ENCODE data around the gene LIF. TPM values are rescaled to one million over a fixed set of nuclear protein-coding genes. Genes with fewer than 3 reads are reported as not detected.

Gene LIF
- total RNA-seq, 1 donor from 2014 or later = not detected

DNA sequence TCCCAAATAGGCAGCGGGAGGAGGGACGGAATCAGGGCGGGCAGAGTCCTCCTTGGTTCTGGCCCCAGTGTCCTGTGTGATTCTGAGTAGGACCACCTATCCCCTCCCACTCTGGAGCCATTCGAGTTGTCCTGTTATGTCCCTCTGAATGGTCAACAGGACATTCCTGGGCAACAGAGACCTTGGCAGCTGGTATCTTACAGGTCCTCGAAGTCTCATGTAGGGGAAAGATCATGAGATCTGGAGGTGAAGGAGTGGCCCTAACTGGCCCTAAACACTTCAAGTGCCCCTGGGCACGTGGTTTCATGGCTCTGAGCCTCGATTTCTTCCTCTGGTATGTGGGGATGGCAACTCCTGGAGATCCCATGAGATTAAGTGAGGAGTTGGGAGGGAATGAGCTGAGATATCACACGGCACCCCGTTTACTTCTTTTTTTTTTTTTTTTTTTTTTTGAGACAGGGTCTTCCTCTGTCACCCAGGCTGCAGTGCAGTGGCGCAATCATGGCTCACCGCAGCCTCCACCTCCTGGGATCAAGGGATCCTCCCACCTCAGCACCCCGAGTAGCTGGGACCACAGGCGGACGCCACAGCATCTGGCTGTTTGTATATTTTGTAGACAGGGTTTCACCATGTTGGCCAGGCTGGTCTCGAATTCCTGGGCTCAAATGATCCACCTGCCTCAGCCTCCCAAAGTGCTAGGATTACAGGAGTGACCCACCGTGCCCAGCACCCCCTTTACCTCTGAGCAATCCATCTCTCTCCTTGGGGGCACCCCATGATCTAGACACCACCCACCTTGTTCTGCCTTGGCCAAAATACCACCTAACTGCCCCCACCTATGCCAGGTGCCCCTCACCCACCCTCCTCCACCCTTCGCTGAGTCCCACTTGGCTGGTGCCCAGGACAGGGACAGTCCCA lies 6.8 kb downstream of the LIF start:
- Histone ChIP-seq H3K27me3 (no peaks in the 10 kb centered on the region), H3K27ac (no peak overlapping the region), H3K4me1 (no peaks in the 10 kb centered on the region), H3K9me3 (no peaks in the 10 kb centered on the region), H3K36me3 (no peaks in the 10 kb centered on the region), H3K4me3 (no peak overlapping the region)
- intact Hi-C loops (cut with DNase I) = loop anchor here (10.0 kb wide), 1 partner anchor 55 kb away; no protein-coding TSS in a partner anchor
- DNase-seq (ENCODE audit: low spot score in 2 of 2) = no peak
- TF ChIP-seq, protein P1, sequence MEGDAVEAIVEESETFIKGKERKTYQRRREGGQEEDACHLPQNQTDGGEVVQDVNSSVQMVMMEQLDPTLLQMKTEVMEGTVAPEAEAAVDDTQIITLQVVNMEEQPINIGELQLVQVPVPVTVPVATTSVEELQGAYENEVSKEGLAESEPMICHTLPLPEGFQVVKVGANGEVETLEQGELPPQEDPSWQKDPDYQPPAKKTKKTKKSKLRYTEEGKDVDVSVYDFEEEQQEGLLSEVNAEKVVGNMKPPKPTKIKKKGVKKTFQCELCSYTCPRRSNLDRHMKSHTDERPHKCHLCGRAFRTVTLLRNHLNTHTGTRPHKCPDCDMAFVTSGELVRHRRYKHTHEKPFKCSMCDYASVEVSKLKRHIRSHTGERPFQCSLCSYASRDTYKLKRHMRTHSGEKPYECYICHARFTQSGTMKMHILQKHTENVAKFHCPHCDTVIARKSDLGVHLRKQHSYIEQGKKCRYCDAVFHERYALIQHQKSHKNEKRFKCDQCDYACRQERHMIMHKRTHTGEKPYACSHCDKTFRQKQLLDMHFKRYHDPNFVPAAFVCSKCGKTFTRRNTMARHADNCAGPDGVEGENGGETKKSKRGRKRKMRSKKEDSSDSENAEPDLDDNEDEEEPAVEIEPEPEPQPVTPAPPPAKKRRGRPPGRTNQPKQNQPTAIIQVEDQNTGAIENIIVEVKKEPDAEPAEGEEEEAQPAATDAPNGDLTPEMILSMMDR (IDR thresholded peaks at IDR 0.05) = no peak

DNA sequence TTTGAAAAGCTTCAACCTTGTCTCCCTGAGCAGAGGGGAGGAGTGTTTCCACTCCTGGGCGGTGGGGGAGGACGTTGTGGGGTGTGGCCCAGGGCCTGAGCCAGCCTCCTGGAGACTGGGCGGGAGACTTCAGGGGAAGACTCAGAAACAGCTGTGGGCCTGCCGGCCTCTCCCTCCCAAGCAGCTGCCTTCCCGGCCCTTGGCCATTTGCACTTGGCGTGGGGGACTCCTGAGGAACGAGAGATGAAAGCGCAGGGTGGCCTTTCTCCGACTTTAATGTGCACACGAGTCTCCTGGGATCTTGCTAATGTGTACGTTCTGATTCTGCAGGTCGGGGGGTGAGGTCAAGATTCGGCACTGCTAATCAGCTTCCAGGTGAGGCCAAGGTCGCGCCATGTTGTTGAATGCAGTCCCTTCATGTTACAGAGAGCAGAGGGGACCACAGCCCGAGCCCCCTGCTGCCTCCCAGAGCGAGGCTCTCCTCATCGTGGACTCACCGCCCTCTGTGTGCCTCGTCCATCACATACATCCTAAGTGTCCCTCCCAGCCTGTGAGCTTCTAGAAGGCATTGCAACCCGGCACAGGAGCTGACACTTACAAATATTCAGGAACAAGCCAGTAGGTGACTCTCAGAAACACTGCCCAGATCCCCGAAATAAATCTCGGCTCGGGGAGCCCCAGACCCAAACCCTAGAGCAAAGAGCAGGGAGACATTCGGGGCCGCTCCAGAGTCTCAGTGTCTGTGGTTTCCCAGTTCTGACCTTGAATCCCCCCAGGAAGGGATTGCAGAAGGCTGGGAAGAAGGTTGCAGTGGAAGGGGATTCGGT lies 7.7 kb downstream of the LIF start:
- Histone ChIP-seq H3K4me3 (no peak overlapping the region), H3K27ac (no peak overlapping the region), H3K9me3 (no peaks in the 10 kb centered on the region), H3K36me3 (no peaks in the 10 kb centered on the region), H3K4me1 (no peaks in the 10 kb centered on the region), H3K27me3 (no peaks in the 10 kb centered on the region)
- no peak for DNase-seq (ENCODE audit: low spot score in 2 of 2)
- intact Hi-C loops (cut with DNase I) = loop anchor here (10.0 kb wide), 1 partner anchor 54 kb away; no protein-coding TSS in a partner anchor
- TF ChIP-seq, protein P1 (IDR thresholded peaks at IDR 0.05) = no peak

GRCh38 chr22:30238136-30238535 lies 8.4 kb downstream of the LIF start:
- intact Hi-C loops (cut with DNase I) = loop anchor here (10.0 kb wide), 1 partner anchor 53 kb away; no protein-coding TSS in a partner anchor
- no peak overlapping the region for H3K27ac ChIP-seq

DNA sequence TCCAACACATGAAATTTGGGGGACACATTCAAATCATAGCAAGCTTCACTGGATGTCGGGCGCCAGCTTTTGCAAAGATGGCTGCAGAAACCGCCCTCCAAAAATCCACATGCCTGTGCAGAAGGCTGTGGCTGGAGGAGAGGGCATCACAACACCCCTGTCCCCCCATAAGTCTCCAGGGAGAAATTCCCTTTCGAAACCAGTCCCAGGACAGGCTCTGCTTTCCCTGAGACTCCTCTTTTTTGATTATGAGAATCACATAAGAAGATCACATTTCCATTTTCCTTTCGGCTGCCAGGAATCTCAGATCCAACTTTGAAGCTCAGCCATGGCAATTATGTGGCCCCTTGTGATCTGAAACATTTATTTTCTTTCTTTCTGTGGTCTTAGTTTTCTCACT lies 9.7 kb downstream of the LIF start:
- intact Hi-C loops (cut with DNase I) = loop anchor here (10.0 kb wide), 1 partner anchor 52 kb away; no protein-coding TSS in a partner anchor
- Histone ChIP-seq H3K9me3 (no peaks in the 10 kb centered on the region), H3K4me1 (no peaks in the 10 kb centered on the region), H3K27me3 (no peaks in the 10 kb centered on the region), H3K36me3 (no peaks in the 10 kb centered on the region), H3K27ac (no peak overlapping the region), H3K4me3 (no peak overlapping the region)
- TF ChIP-seq, protein P1 (IDR thresholded peaks at IDR 0.05) = no peak
- DNase-seq (ENCODE audit: low spot score in 2 of 2) = no peak

More at GRCh38 chr22:30238136-30238535, 8.4 kb downstream of the LIF start:
- H3K9me3 ChIP-seq = no peaks in the 10 kb centered on the region
- TF ChIP-seq, protein P1 (IDR thresholded peaks at IDR 0.05) = no peak
- H3K4me3 ChIP-seq = no peak overlapping the region
- H3K36me3 ChIP-seq = no peaks in the 10 kb centered on the region
- H3K4me1 ChIP-seq = no peaks in the 10 kb centered on the region
- no peak for DNase-seq (ENCODE audit: low spot score in 2 of 2)
- no peaks in the 10 kb centered on the region for H3K27me3 ChIP-seq

GRCh38 chr22:30235687-30236170 lies 10.8 kb downstream of the LIF start:
- Histone ChIP-seq H3K27ac (no peak overlapping the region), H3K9me3 (no peaks in the 10 kb centered on the region), H3K27me3 (no peaks in the 10 kb centered on the region), H3K4me1 (no peaks in the 10 kb centered on the region), H3K4me3 (no peak overlapping the region), H3K36me3 (no peaks in the 10 kb centered on the region)
- no peak for DNase-seq (ENCODE audit: low spot score in 2 of 2)
- TF ChIP-seq, protein P1 (IDR thresholded peaks at IDR 0.05) = no peak
- intact Hi-C loops (cut with DNase I) = loop anchor here (10.0 kb wide), 1 partner anchor 51 kb away; no protein-coding TSS in a partner anchor

All from ascending aorta (tissue), 2 donors.